H1 (cell line): ENCODE results near the gene LRRC74A. TPM values are rescaled to one million over a fixed set of nuclear protein-coding genes. Genes with fewer than 3 reads are reported as not detected.

Experiments used
- CTCF ChIA-PET: fragments of 300-600 bp; sonication (Branson Sonifier 250); formaldehyde crosslinking; loops from one replicate; lab custom pipeline; 2021; ENCODE audit not compliant: partially characterized antibody; lab: Charles Lee
- POLR2A ChIA-PET: fragments of 300-600 bp; sonication (Branson Sonifier 250); formaldehyde crosslinking; loops from one replicate; lab custom pipeline; 2021; ENCODE audit warnings: inconsistent platforms; ENCODE audit not compliant: partially characterized antibody; lab: Charles Lee
- DNase-seq, 2 experiments: peaks; one replicate each; pipeline versions ENCODE4 v3.0.0 to v3.0.0-alpha.2; 2010 to 2022; ENCODE audit warnings: low spot score in 2 of 2, low read depth in 1 of 2, mixed read lengths in 1 of 2
- FAIRE-seq: peaks from 2 replicates; lab custom pipeline; 2011; peaks lifted over from hg19 to GRCh38; lab: Jason Lieb, UNC
- H2AFZ ChIP-seq: 2 replicates; pipeline ENCODE4 v1.8.1; 2012; ENCODE audit warnings: low read length, inconsistent platforms
- H2AK5ac ChIP-seq: 2 replicates; pipeline ENCODE4 v1.6.1; 2013; ENCODE audit warnings: low read depth, low read length
- H2BK120ac ChIP-seq: replicated peaks from 2 replicates; pipeline ENCODE3; 2013; ENCODE audit warnings: low read depth, low read length, inconsistent platforms
- H2BK12ac ChIP-seq: 2 replicates; pipeline ENCODE4 v1.6.1; 2013; ENCODE audit warnings: low read depth, low read length
- H2BK15ac ChIP-seq: 2 replicates; pipeline ENCODE4 v1.6.1; 2013; ENCODE audit warnings: low read length
- H2BK20ac ChIP-seq: 2 replicates; pipeline ENCODE4 v1.6.1; 2013; ENCODE audit warnings: low read length
- H2BK5ac ChIP-seq: 2 replicates; pipeline ENCODE4 v1.6.1; 2013; ENCODE audit warnings: low read depth, low read length
- H3K14ac ChIP-seq: 2 replicates; pipeline ENCODE4 v1.6.1; 2013; ENCODE audit warnings: inconsistent platforms; ENCODE audit not compliant: insufficient read length
- H3K18ac ChIP-seq: 2 replicates; pipeline ENCODE4 v1.6.1; 2013; ENCODE audit warnings: low read length; ENCODE audit errors: extremely low read depth
- H3K23ac ChIP-seq: 2 replicates; pipeline ENCODE4 v1.6.1; 2013; ENCODE audit warnings: inconsistent platforms; ENCODE audit not compliant: insufficient read length
- H3K23me2 ChIP-seq: 2 replicates; pipeline ENCODE4 v1.6.1; 2013; ENCODE audit warnings: low read depth, low read length
- H3K27ac ChIP-seq: 2 replicates; pipeline ENCODE4 v1.6.1; 2011; ENCODE audit warnings: low read depth, low read length, inconsistent platforms
- H3K27me3 ChIP-seq, 4 experiments: replicated peaks in 1 of 4; 1 replicate in 1 of 4; 2 replicates in 3 of 4; pipeline versions ENCODE4 v1.6.1 to v1.8.1; 2011 to 2013; ENCODE audit warnings: low read length in 3 of 4, mild to moderate bottlenecking in 3 of 4, inconsistent platforms in 2 of 4, mixed read lengths in 2 of 4, moderate library complexity in 1 of 4; ENCODE audit not compliant: control insufficient read depth in 3 of 4, insufficient read depth in 3 of 4; ENCODE audit errors: extremely low read depth in 1 of 4
- H3K36me3 ChIP-seq, 4 experiments: 2 replicates each; pipeline versions ENCODE4 v1.6.1 to v1.8.1; 2011 to 2013; ENCODE audit warnings: mild to moderate bottlenecking in 4 of 4, low read length in 3 of 4, moderate library complexity in 2 of 4, control low read depth in 1 of 4, inconsistent platforms in 1 of 4; ENCODE audit not compliant: insufficient read depth in 4 of 4, control insufficient read depth in 2 of 4
- H3K4ac ChIP-seq: replicated peaks from 2 replicates; pipeline ENCODE3; 2013; ENCODE audit warnings: low read length, low read depth, mixed read lengths, inconsistent platforms; ENCODE audit not compliant: insufficient read length
- H3K4me1 ChIP-seq, 4 experiments: replicated peaks in 1 of 4; 1 replicate in 1 of 4; 2 replicates in 3 of 4; pipeline versions ENCODE4 v1.6.1 to v1.8.1; 2011 to 2013; ENCODE audit warnings: low read length in 3 of 4, inconsistent platforms in 2 of 4, mixed read lengths in 1 of 4; ENCODE audit not compliant: insufficient read depth in 4 of 4, control insufficient read depth in 3 of 4
- H3K4me2 ChIP-seq, 2 experiments: 2 replicates each; pipeline versions ENCODE4 v1.6.1 to v1.8.1; 2011 to 2013; ENCODE audit warnings: low read depth in 2 of 2, low read length in 2 of 2, control low read depth in 1 of 2, inconsistent platforms in 1 of 2, mild to moderate bottlenecking in 1 of 2; ENCODE audit not compliant: insufficient read depth in 1 of 2
- H3K4me3 ChIP-seq, 4 experiments: fragments of 200-600, 300-600 bp in 1 of 4; sonication (generic), shearing (Covaris generic), sonication (Bioruptor Twin) in 1 of 4; 2 replicates each; pipeline versions ENCODE4 v1.5.1 to v1.8.1; 2011 to 2016; ENCODE audit warnings: low read length in 4 of 4, low read depth in 3 of 4, control low read depth in 2 of 4, inconsistent platforms in 2 of 4, mild to moderate bottlenecking in 2 of 4, mixed read lengths in 1 of 4, moderate library complexity in 1 of 4; ENCODE audit not compliant: insufficient read depth in 2 of 4; ENCODE audit errors: extremely low read depth in 1 of 4
- H3K56ac ChIP-seq: replicated peaks from 2 replicates; pipeline ENCODE3; 2013; ENCODE audit warnings: low read depth, mild to moderate bottlenecking, mixed read lengths, low read length, inconsistent platforms; ENCODE audit not compliant: insufficient read length
- H3K79me1 ChIP-seq: 2 replicates; pipeline ENCODE4 v1.6.1; 2013; ENCODE audit warnings: low read depth, low read length, control low read depth
- H3K79me2 ChIP-seq, 2 experiments: 2 replicates each; pipeline versions ENCODE4 v1.6.1 to v1.8.1; 2012 to 2013; ENCODE audit warnings: low read length in 2 of 2, mild to moderate bottlenecking in 2 of 2, inconsistent platforms in 1 of 2; ENCODE audit not compliant: insufficient read depth in 2 of 2, control insufficient read depth in 1 of 2
- H3K9ac ChIP-seq, 4 experiments: replicated peaks in 1 of 4; 1 replicate in 1 of 4; 2 replicates in 3 of 4; pipeline versions ENCODE4 v1.6.1 to v1.8.1; 2011 to 2013; ENCODE audit warnings: low read depth in 3 of 4, low read length in 3 of 4, control low read depth in 2 of 4, mild to moderate bottlenecking in 2 of 4, moderate library complexity in 2 of 4, inconsistent platforms in 1 of 4; ENCODE audit errors: extremely low read depth in 1 of 4
- H3K9me3 ChIP-seq, 2 experiments: 2 replicates each; pipeline versions ENCODE4 v1.6.1 to v1.8.1; 2012 to 2013; ENCODE audit warnings: mild to moderate bottlenecking in 2 of 2, moderate library complexity in 2 of 2, control low read depth in 1 of 2, inconsistent platforms in 1 of 2, low read depth in 1 of 2, low read length in 1 of 2, mixed read lengths in 1 of 2; ENCODE audit not compliant: insufficient read depth in 2 of 2
- H4K20me1 ChIP-seq, 2 experiments: replicated peaks in 1 of 2; 2 replicates each; pipeline versions ENCODE3 to v1.8.1; 2011 to 2013; ENCODE audit warnings: inconsistent platforms in 2 of 2, low read length in 2 of 2, mild to moderate bottlenecking in 1 of 2; ENCODE audit not compliant: insufficient read depth in 2 of 2, control insufficient read depth in 1 of 2
- H4K5ac ChIP-seq: 2 replicates; pipeline ENCODE4 v1.6.1; 2013; ENCODE audit warnings: low read length, low read depth, mixed read lengths, inconsistent platforms; ENCODE audit not compliant: insufficient read length
- H4K8ac ChIP-seq: 2 replicates; pipeline ENCODE4 v1.8.0; 2013; ENCODE audit warnings: mild to moderate bottlenecking, moderate library complexity, low read length, inconsistent platforms; ENCODE audit not compliant: insufficient read depth; ENCODE audit errors: extremely low read depth
- H4K91ac ChIP-seq: replicated peaks from 2 replicates; pipeline ENCODE3; 2013; ENCODE audit warnings: low read length, mixed read lengths, inconsistent platforms; ENCODE audit not compliant: insufficient read length
- GABPA ChIP-seq: IDR thresholded peaks from 2 replicates; pipeline ENCODE4 v1.6.1; 2011; ENCODE audit warnings: mild to moderate bottlenecking, low read length, moderate library complexity, borderline replicate concordance; ENCODE audit not compliant: insufficient read depth
- PHF8 ChIP-seq: fragments of 200-600 bp; sonication (generic); conservative IDR thresholded peaks from 2 replicates; pipeline ENCODE4 v1.7.1; 2012; ENCODE audit warnings: low read depth, mild to moderate bottlenecking, inconsistent platforms, low read length, moderate library complexity
- RNF2 ChIP-seq: fragments of 200-900, 300-1000 bp; sonication (generic); IDR thresholded peaks from 2 replicates; pipeline ENCODE4 v1.7.1; 2016; ENCODE audit warnings: borderline replicate concordance, low read depth, mild to moderate bottlenecking, antibody characterized with exemption, low read length; ENCODE audit not compliant: poor library complexity, severe bottlenecking; ENCODE audit errors: missing control alignments
- SRF ChIP-seq: IDR thresholded peaks from 2 replicates; pipeline ENCODE4 v1.6.1; 2011; ENCODE audit warnings: mild to moderate bottlenecking, low read depth, low read length, moderate library complexity
- WGBS, 2 experiments: shearing (Covaris generic) in 1 of 2; methylation state at CpG; one replicate each; pipeline versions ENCODE4 v1.1.6 to v1.1.7; 2013 to 2015; ENCODE audit warnings: low lambda C conversion rate in 2 of 2, mixed read lengths in 2 of 2, inconsistent platforms in 1 of 2, low coverage in 1 of 2, missing lambda C conversion rate in 1 of 2; ENCODE audit not compliant: insufficient replicate concordance in 2 of 2, insufficient coverage in 1 of 2, insufficient read length in 1 of 2; ENCODE audit errors: extremely low coverage in 1 of 2, missing lambda C conversion rate in 1 of 2; 5-methylcytosine and 5-hydroxymethylcytosine counted together
- polyA plus RNA-seq, 7 experiments: library from polyadenylated mRNA; depleted of rRNA in 3 of 7; stranded (reverse) in 5 of 7; unstranded in 2 of 7; fragments of >200 nt in 5 of 7; fragments of 200-250 nt in 2 of 7; gene quantifications; 1 replicate in 5 of 7; 2 replicates in 1 of 7; 4 replicates in 1 of 7; pipeline versions ENCODE4 v1.2.1 to v1.2.3, GENCODE V29; 2011 to 2013; ENCODE audit warnings: missing spikeins in 2 of 7, mixed read lengths in 2 of 7
- total RNA-seq: library from RNA; stranded (reverse); fragmentation: NEBNext Ultra II Directional; extraction: Animal tissue kit (Norgen Biotek cat#: 25700); gene quantifications from 2 replicates; pipeline ENCODE4 v1.2.1, GENCODE V29; 2021

LRRC74A gene
- total and polyA plus RNA-seq, 2 of the 8 experiments (the other 6 are each of a cell fraction or from before 2014, with no cell fraction given) = not detected

DNA sequence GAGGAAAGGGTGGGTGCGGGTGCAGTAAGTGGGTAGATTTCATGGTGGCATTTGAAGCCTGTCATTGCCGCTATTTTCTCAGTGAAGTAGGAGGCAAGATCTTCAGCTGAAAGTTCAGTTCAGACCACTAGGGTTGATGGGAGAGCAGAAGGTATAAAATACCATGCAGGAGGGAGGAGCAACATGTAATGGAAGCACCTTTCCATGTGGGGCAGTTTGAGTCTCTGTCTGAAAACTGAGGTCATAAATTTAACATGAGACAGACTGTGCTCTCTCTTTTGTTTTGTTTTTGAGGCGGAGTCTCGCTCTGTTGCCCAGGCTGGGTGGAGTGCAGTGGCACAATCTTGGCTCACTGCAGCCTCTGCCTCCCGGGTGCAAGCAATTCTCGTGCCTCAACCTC, 22.7 kb downstream of the LRRC74A start:
- no peak overlapping the region for H2BK12ac ChIP-seq
- H3K9ac ChIP-seq = no peak overlapping the region
- no peak overlapping the region for H2BK5ac ChIP-seq
- ChIA-PET POLR2A (interaction anchor here (1.0 to 1.1 kb wide), 2 partner anchors 13 to 19 kb away, joined by 3 read pairs; no protein-coding TSS in a partner anchor), CTCF (interaction anchor here (0.6 to 1.8 kb wide), 10 partner anchors 11 to 373 kb away, joined by 3 to 7 read pairs (median 4); no protein-coding TSS in a partner anchor)
- no peak overlapping the region for H4K5ac ChIP-seq
- H3K79me2 ChIP-seq = no peaks in the 10 kb centered on the region
- no peaks in the 10 kb centered on the region for H3K79me1 ChIP-seq
- H3K4me3 ChIP-seq = no peak overlapping the region
- no peak overlapping the region for H3K18ac ChIP-seq
- no peaks in the 10 kb centered on the region for H3K27me3 ChIP-seq
- no peak overlapping the region for H3K4ac ChIP-seq
- WGBS, 2 experiments = 96% methylated on average over 6 of the region's 6 CpGs; no CpG with 5 or more reads in 1 of the 2 experiments
- H3K4me1 ChIP-seq = no peaks in the 10 kb centered on the region
- H4K91ac ChIP-seq = no peak overlapping the region
- H2BK20ac ChIP-seq = no peak overlapping the region
- no peaks in the 10 kb centered on the region for H3K36me3 ChIP-seq
- H3K14ac ChIP-seq = no peak overlapping the region
- no peak overlapping the region for H3K4me2 ChIP-seq
- H2AFZ ChIP-seq = no peak overlapping the region
- H3K23me2 ChIP-seq = no peaks in the 10 kb centered on the region
- H2BK120ac ChIP-seq = no peak overlapping the region
- no peaks in the 10 kb centered on the region for H3K9me3 ChIP-seq
- H2BK15ac ChIP-seq = no peak overlapping the region
- H4K20me1 ChIP-seq = no peaks in the 10 kb centered on the region
- no peak for FAIRE-seq
- no peak overlapping the region for H4K8ac ChIP-seq
- no peak overlapping the region for H2AK5ac ChIP-seq
- H3K27ac ChIP-seq = no peak overlapping the region
- H3K23ac ChIP-seq = no peak overlapping the region
- no peak overlapping the region for H3K56ac ChIP-seq
- DNase-seq = no peak
- no peak for TF ChIP-seq GABPA
- no peak for TF ChIP-seq SRF
- no peak for TF ChIP-seq RNF2
- no peak for TF ChIP-seq PHF8
